ENCODE measurements around the gene PRXL2A.
"Not testable (repeated sequence)": the region's sequence is repeated elsewhere in the genome, so short reads cannot be mapped to it uniquely, and the experiment has no call there.

The PRXL2A gene

DNA sequence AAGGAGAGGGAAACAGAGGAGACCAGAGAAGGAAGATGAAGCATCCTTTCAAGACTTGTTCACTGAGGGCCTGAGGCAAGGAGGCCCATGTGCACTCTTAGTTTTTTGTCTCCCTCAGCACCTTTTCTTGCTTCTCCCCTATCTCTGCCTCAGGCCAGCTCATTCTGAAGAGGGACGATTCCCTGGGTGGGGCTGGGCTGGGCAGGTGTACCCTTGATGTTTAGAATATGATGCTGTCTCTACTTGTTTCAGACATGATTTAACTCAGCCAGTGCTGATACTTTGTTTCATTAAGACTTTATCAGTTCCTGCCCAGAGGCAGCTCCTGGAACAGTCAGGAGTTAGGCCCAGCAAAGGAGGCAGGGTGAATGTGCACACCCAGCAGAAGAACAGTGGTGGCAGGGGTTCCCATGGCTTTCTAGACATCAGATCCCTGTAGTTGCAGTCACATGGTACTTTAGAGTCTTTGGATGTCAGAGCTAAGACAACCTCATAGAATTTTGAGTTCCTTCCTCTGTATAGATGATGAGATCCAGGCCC, 3.4 kb downstream of the PRXL2A start:
- no peak for DNase-seq (ENCODE audit: low read depth)

DNA sequence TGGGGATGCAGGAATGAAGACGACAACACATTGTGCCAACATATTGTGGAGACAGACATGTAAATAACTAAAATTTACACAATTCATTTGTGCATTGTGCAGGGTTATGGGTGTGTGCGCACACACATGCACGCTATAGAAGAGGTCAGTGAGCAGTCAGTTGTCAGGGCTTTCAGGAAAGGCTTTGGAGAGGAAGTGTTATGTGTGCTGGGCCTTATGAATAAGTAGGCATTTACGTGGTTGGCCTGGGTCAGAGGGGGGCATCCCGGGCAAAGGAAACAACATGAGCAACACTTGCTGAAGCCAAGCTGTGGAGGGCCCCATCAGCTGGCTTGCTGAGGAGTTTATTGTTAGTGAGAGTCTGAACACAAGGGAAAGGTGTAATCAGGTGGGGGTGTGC, 4.1 kb downstream of the PRXL2A start:
- no peak for DNase-seq (ENCODE audit: low read depth)

DNA sequence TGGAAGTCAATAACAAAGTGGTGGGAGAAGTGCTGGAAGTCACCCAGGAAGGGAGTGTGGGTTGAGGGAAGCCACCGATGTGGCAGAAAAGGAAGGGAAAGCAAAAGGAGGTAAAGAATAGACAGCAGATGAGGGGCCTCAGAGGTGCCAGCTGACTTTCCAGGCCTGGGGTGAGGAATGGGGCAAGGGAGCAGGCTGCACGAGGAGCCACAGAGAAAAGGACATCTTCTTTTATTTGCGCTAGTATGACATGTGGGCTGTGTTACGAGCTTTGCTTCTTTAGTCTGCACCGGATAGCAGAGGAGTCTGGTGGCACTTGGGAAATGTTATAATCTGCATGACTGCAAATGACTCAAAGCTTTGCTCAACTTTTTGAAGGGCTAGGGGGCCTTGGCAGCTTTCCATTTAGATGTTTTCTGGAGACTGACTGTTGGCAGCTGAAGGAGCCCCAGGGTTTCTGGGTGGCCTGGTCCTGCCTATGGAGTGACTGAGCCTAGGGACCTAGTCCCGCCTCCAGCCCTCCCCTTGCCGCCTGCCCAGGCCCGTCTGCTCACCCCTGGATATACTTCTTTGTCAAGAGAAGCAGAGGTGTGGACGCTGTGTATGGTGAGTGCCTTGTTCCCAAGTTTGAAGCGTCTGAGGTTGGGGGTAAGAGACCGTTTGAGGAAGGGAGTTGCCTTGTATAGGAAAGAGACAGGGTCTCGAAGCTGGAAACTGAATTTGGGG, 5.1 kb downstream of the PRXL2A start:
- DNase-seq (ENCODE audit: low read depth), result peak; percentile 26

DNA sequence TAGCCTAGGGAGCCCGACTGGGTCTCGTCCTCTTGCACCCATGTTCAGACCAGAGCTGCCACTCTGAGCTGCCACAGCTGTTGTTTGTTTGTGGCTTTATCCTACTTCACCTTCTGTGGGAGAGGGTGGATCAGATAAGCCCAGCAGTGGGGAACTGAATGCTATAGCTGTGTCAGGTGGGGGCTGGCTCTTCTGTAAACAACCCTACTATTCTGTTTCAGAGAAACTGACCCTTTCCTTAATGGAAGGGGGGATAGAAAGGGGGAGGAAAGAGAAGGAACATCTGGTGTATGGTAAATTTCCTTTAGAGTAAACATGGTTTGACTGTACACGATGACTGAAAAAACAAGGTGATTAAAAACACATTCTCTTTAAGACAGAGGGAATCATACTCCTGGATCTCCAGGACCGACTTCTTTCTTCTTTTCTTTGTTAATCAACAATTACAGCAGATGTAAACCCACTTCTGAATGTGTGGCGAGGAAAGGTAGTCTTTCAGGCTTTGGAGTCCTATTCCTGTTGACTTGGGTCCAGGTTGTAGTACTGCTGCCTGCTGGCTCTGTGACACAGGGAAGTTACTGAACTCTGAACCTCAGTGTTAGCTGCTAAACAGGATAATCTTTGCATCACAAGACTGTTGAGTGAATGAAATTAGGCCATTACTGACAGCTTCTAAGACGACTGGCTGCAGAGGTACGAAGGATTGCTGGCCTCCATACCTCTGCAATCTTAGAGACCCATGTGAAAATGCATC, 6.0 kb downstream of the PRXL2A start:
- no peak for DNase-seq (ENCODE audit: low read depth)

DNA sequence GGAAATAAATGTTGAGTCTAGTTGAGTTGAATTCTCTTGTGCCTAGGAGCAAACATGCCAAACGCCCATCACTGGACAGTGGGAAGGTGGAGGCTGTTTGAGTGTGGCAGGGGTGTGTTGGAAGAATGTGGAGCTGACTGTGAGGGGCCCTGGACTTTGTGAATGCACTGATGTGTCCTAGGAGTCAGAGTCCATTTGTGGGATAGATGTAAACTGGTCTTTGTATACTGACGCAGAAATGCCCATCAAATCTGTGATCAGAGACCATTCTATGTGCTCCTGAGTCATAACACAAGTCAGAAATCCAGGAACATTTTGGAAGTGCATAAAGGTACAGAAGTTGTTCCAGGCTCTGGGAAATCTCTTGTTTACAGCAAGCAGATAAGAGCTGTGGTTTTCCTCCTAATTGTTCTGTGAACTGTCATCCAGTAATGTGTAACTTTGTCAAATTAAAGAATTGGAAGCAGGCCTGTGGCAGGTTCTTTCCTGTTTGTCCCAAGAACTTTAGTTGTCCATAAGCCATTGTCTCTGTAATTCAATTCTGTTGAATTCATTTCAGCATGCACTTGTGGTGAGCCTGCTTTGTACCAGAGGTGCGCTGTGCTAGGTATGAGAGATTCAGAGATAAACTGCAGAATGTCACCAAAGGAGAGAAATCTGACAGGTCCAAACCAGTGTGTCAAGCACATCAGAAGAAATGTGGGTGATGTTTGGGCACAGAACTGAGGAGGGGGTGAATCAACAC, 7.6 kb downstream of the PRXL2A start:
- no peak for DNase-seq (ENCODE audit: low read depth)

DNA sequence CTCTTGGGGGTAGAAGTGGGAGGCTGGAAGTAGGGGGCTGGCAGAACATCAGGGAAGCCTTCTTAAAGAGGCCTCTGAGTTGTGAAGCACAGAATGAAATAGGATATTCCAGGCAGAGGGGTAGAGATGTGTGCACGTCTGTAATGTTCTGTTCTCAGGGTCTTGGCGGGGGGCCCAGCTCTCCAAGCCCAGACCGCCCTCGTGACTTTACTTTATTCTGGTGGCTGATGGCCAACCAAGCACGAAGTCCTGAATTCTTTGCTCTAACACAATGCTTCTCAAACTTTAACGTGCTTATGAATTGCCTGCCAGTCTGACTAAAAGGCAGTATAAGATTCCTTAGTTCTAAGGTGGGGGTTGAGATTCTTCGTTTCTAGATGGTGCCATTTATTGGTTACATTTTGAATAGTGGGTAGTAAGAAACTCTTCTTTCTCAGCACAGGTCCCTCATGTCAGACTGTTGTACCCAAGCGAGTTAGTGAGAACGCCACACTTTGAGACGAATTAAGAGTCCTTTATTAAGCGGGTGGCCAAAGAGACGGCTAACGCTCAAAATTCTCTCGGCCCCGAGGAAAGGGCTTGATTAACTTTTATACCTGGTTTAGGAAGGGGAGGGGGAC, 8.2 kb downstream of the PRXL2A start:
- no peak for DNase-seq (ENCODE audit: low read depth)

DNA sequence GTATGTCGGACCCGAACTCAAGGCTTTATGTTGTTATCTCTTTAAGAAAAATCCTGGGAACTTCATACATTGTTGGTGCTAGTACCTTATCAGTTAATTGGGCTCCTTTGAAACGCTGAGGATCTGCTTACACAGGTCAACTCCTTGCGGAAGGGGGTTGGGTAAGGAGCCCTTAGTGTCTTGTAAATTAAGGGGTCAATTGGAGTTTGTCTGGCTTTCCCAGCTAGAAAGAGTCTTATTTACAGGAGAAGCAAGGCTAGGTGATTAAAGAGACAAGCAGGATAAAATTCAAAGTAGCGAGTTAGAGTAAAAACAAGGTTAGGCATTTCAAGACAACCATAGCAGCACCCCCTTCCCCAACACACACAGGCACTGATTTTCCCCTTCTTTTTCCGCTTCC, 8.9 kb downstream of the PRXL2A start:
- DNase-seq (ENCODE audit: low read depth), result not testable (repeated sequence)

DNA sequence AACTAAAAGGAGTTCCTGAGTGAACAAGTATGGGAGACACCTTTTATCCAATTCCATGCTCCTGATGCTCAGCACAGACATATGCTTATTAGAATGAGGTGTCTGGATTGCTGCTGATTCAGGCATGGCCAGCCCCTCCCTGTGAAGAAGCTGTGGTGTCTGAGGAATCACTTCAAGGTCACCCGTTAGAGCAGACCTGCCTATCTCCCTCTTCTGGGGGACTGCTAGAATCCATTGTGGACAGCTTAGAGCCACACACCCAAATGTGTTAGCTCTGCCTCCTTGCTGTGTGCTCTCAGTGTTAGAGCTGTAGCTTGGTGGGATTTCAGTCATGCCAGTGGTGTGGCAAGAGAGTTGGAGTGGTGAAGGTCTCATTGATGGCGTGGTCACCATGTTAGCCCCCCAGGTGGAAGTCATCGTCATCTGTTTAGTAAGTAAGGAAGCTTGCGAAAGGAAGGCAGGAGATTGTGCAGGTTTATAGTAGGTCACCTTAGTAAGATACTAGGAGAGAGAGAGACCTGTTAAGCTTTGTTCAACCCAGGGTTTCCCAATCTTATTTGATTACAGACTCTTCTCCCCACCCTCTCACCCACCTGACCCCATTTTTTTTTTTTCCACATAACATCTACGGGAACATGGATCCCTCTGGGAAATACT, 12.8 kb downstream of the PRXL2A start:
- DNase-seq (ENCODE audit: low read depth), result no peak

DNA sequence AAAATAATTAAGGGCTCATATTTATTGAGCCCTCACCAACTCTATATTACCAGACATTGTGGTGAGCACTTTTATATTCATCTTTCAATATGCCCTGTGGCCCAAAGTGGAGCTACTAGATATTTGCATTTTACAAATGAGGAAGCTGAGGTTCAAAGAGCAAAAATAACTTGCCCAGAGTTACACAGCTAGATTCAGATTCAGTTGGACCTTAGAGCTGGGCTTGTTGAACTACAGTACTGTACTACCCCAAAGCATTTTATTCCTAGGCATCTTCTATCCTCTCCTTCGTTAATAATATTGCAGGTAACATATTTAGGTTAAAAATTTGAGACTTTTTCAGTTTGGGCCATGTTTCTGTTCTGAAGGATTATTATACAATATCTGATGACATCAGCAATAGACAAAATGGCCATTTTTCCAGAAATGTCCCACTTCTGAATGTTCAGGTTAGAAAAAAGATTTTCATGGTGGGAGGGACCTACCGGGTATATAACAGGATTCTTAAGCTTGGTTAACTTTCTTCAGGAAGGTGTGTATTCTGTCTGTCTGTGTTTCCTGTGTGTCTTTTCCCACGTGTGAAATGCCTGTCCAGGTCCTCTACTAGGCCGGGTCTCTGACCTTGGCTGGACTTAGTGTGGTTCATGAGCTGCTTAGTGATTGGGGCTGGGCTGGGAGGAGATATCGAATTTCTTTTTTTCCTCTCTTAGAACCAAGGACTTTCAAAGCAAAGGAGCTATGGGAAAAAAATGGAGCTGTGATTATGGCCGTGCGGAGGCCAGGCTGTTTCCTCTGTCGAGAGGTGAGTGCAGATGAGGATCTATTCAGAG, 13.6 kb downstream of the PRXL2A start:
- DNase-seq (ENCODE audit: low read depth), result no peak

DNA sequence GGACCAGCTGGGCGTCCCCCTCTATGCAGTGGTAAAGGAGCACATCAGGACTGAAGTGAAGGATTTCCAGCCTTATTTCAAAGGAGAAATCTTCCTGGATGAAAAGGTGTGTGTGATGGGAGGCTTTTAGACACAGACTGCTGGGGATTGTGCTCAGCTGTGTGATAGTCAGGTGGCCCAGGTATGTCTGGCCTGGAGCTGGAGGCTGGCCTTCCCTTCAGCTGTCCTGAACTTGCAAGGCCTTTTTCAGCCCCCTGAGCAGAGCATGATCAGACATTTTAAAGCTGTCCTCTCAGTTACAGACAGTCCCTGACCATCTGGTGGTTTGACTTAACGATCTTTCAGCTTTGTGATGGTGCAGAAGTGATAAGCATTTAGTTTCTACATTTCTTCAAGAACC, 17.6 kb downstream of the PRXL2A start:
- DNase-seq (ENCODE audit: low read depth), result no peak

DNA sequence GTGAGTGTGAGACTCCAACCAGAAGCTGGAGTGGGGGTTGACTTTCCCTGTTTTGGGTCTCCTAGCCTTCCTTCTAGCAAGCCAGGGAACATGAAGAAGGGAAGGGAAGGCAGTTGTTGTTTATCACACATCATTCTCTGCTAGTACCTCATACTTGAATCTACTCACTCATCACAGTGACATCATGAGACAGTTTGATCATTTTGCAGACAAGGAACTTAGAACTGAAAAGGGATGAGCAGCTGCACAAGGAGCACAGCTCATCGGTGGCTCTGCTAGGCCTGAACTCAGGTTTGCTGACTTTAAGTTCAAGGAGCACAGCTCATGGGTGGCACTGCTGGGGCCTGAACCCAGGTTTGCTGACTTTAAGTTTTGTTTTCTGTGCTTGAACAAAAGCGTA, 19.2 kb downstream of the PRXL2A start:
- no peak for DNase-seq (ENCODE audit: low read depth)

DNA sequence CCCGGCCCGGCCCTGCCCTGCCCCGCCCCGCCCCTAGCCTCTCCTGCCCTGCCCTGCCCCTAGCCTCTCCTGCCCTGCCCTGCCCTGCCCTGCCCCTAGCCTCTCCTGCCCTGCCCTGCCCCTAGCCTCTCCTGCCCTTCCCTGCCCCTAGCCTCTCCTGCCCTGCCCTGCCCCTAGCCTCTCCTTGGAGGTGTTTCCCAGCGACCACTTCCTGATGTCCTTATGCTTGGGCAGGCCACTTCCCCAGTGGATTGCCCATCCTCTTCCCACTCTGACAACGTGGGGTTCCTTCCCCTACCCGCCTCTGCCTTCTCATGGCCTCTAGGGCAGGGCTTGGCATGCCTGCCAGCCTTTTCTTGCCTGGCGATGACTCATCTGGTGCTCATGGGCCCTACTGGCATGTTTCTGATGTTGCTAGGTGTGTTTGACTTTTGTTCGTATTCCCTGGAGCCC, 21.2 kb downstream of the PRXL2A start:
- DNase-seq (ENCODE audit: low read depth), result peak; percentile 58

DNA sequence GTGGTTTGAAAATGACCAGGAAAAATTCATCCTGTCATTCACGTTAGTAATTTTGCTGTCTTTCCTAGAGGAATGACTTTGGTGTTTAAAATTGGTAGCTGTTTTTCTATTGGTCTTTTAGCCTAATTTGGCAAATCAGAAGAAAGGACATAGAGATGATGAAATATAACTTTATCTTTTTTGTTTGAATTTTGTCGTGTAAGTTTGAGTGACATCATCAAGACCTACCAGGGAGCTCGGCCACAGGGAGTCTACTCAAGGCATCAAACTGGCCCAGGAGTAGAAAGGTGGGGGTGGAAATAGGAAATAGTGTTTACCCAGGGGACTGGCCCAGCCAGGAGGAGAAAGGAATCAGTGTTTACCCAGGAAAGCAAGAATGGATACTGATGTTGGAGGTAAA, 24.8 kb downstream of the PRXL2A start:
- DNase-seq (ENCODE audit: low read depth), result no peak

DNA sequence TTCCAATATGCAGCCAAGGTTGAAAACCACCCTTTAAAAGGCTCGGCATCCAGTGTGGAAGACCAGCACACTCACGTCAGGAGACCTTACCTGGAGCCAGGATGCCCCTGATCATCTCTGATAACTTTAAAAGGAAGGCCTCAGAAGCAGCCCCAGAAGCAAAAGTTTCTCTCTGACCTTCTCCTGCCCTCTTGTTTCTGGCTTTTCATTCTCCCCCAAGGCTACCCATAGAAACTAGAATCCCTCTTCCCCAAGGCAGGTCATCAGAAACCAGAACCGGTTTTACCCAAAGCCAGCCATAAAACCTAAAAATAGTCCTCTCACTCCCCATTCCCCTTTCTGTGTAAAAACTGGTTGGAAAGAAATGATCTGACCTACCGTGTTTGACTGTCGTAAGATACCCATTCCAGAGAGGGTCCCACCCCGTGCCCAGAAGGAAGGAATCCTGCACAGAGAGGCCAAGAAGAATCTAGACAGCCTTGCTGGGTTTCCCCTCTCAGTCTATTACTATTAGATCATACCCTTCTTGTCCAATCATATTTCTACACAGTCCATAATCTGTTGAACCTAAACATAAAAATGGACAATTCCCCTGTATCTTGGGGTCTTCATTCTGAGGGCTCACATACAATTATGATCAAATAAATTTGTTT, 28.2 kb downstream of the PRXL2A start:
- DNase-seq (ENCODE audit: low read depth), result no peak

DNA sequence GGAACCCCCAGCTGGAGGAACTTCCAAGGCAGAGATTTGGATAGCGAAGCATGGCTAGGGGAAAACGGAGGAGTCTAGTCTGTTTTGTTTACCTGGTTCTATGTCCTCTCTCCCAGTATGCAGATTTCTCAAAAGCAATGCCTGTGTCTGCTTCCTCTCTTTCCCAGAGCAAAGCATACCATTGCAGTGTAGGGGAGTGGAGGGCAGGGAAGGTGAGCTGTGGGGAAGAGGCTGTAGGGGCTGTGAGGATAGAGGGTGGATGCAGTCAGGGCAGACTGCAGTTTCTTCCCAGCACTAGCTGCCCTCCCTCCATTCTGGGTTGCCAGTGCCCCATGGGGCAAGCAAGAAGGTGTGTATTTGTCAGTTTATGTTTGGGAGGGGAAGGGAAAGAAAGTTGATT, 28.9 kb downstream of the PRXL2A start:
- DNase-seq (ENCODE audit: low read depth), result no peak

DNA sequence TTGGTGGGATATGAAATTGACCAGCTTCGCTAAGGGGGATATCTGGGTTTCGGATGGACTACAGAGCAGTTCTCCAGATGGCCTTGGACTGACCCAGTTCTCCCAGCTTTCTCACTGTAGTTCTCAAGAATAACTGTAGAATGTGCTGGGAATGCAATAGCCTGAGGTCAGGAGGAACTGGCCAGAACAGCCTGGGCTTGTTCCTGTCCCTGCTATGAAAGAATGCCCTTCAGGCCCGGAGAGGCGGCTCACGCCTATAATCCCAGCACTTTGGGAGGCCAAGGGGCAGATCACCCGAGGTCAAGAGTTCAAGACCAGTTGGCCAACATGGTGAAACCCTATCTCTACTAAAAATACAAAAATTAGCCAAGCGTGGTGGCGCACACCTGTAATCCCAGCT, 33.5 kb downstream of the PRXL2A start:
- no peak for DNase-seq (ENCODE audit: low read depth)

DNA sequence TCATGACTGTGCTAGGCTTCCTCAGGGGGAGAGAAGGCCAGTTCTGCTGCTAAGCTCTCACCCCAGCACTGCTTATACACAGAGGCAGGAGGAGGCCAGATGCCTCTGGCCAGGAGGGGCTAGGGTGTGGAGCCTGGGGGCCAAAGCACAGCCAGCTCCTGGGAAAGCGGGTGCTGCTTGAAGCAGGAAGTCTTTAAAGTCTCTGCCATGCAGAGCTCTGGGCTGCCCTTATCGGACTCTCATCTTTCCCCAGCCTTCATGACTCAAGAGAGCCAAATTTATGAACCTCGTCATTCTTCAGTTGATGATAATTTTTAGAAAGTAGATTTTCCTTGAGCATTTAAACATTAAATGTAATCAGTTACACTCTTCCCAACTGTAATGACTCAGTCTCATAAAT, 34.5 kb downstream of the PRXL2A start:
- peak; percentile 57 for DNase-seq (ENCODE audit: low read depth)

DNA sequence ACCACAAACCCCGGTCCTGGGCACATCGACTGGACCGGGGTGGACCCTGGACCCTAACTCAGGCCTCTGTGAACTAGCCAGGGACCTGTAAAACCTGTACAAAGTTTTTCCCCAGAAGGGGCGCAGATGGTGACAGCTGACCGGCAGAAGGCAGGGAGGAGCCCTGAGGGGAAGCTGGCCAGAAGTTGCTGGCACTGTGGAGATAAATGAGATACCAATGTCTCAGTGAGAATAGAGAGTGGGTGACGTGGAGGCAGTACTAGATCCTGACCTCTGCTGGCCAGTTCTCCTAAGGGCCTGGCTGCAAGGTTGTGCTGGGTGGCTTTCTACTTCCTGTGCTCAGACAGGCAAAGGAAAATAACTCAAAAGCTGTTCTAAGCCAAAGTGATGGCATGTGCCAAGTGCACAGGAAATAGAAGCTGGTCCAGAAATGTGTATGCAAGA, 35.2 kb downstream of the PRXL2A start:
- DNase-seq (ENCODE audit: low read depth), result peak; percentile 66

DNA sequence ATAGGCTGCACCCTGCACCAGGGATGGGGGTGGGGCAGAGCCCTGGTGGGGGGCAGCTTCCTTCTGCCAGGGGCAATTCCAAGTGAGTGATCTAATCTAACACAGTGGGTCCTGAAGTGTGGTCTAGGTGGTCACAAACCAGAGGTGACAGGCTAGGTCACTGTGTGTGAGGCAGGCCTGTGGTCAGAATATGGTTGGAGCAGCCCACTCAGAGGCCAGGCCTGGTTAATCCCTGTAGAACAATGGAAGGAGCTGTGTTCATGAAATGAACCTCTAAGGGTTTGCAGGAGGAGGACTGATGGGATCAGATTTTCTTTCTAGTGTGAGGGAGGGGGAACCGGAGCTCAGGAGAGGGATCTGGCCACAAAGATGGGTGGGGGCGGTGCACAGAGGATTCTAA, 35.8 kb downstream of the PRXL2A start:
- DNase-seq (ENCODE audit: low read depth), result no peak

DNA sequence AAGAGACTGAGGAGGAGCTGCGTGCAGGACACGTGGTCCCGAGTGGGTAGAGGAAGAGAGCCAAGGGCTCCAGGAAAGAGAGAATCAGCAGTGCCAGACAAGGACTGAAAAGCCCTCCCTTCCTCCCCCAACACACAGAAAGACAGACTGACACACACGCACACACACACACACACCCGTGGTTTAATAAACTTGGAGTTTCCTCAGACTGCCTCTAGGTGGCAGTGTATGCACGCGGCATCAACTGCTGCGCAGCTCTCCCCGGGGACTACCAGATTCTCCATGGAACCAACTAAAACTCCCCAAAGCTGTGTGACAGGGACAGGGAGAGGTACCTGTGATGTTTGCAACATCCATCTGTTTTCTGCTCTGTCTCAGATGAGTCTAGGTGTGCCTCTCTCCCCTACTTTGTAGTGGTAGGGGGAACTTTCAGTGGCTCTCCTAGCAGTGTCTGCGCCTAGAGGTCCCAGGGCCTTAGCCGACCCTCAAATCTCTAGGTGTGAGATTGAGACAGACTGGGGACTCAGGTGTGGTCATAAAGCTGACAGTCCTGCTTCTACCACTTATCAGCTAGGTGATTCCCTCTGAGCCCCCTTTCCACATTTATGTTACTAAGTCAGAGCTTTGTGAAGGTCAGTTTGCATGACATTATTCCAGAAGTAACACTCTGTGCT, 36.4 kb downstream of the PRXL2A start:
- peak; percentile 79 for DNase-seq (ENCODE audit: low read depth)

Data from ELR (cell line).